ENCODE measurements around the gene ALKBH3. TPM values are rescaled to one million over a fixed set of nuclear protein-coding genes. Genes with fewer than 3 reads are reported as not detected.

Gene ALKBH3
- total and polyA plus RNA-seq, 8 donors, result 25.7 to 113 (median 34.4) TPM

- WGBS, 5 donors, result 90 to 97% (median 94%) methylated on average over 4 of the region's 4 CpGs
- Histone ChIP-seq H3K4me1 (peaks cover 30 to 46% (median 38%) of the 10 kb centered on the region in 4 donors), H3K36me3 (no peaks in the 10 kb centered on the region), H3K27me3 (no peaks in the 10 kb centered on the region), H3K27ac (no peak overlapping the region), H3K4me3 (no peak overlapping the region), H3K9me3 (no peaks in the 10 kb centered on the region)
- DNase-seq, result no peak
- intact Hi-C loops (cut with DNase I; ENCODE audit: low total_unique reads), result no loop called here
- TF ChIP-seq, protein P1, sequence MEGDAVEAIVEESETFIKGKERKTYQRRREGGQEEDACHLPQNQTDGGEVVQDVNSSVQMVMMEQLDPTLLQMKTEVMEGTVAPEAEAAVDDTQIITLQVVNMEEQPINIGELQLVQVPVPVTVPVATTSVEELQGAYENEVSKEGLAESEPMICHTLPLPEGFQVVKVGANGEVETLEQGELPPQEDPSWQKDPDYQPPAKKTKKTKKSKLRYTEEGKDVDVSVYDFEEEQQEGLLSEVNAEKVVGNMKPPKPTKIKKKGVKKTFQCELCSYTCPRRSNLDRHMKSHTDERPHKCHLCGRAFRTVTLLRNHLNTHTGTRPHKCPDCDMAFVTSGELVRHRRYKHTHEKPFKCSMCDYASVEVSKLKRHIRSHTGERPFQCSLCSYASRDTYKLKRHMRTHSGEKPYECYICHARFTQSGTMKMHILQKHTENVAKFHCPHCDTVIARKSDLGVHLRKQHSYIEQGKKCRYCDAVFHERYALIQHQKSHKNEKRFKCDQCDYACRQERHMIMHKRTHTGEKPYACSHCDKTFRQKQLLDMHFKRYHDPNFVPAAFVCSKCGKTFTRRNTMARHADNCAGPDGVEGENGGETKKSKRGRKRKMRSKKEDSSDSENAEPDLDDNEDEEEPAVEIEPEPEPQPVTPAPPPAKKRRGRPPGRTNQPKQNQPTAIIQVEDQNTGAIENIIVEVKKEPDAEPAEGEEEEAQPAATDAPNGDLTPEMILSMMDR (IDR thresholded peaks at IDR 0.05), result no peak
- no peak for TF ChIP-seq EP300 (IDR thresholded peaks at IDR 0.05)
- TF ChIP-seq POLR2AphosphoS5 (IDR thresholded peaks at IDR 0.05), result no peak
- no peak for TF ChIP-seq POLR2A (IDR thresholded peaks at IDR 0.05)
Measured at GRCh38 chr11:43928721-43929120, 48.1 kb downstream of the ALKBH3 start.

GRCh38 chr11:43930868-43931716 lies 50.5 kb downstream of the ALKBH3 start:
- no peak overlapping the region for H3K4me3 ChIP-seq
- DNase-seq, result no peak
- H3K27ac ChIP-seq, result no peak overlapping the region
- H3K27me3 ChIP-seq, result no peaks in the 10 kb centered on the region
- no peaks in the 10 kb centered on the region for H3K36me3 ChIP-seq
- TF ChIP-seq POLR2AphosphoS5 (IDR thresholded peaks at IDR 0.05) (no peak), EP300 (IDR thresholded peaks at IDR 0.05) (no peak), POLR2A (IDR thresholded peaks at IDR 0.05) (no peak)
- TF ChIP-seq, protein P1 (IDR thresholded peaks at IDR 0.05), result no peak
- intact Hi-C loops (cut with DNase I; ENCODE audit: low total_unique reads), result no loop called here
- no peaks in the 10 kb centered on the region for H3K9me3 ChIP-seq
- WGBS, 5 donors, result 60 to 67% (median 65%) methylated on average over 10 of the region's 10 CpGs
- H3K4me1 ChIP-seq, result peaks cover 9 to 25% (median 16%) of the 10 kb centered on the region in 4 donors

GRCh38 chr11:43931717-43932039 lies 51.0 kb downstream of the ALKBH3 start:
- peaks cover 3 to 19% (median 13%) of the 10 kb centered on the region in 4 donors for H3K4me1 ChIP-seq
- WGBS, 5 donors, result 67 to 81% (median 71%) methylated on average over 4 of the region's 4 CpGs
- H3K27ac ChIP-seq, result no peak overlapping the region
- intact Hi-C loops (cut with DNase I; ENCODE audit: low total_unique reads), result no loop called here
- H3K4me3 ChIP-seq, result no peak overlapping the region
- DNase-seq, result peak in 1 of 2 donors; percentile 50
- H3K36me3 ChIP-seq, result no peaks in the 10 kb centered on the region
- H3K9me3 ChIP-seq, result no peaks in the 10 kb centered on the region
- no peaks in the 10 kb centered on the region for H3K27me3 ChIP-seq
- TF ChIP-seq, protein P1 (IDR thresholded peaks at IDR 0.05), result no peak
- no peak for TF ChIP-seq POLR2AphosphoS5 (IDR thresholded peaks at IDR 0.05)
- TF ChIP-seq POLR2A (IDR thresholded peaks at IDR 0.05), result no peak
- TF ChIP-seq EP300 (IDR thresholded peaks at IDR 0.05), result no peak

- no peaks in the 10 kb centered on the region for H3K9me3 ChIP-seq
- H3K27ac ChIP-seq, result peak overlapping the region in 1 of 5 donors; percentile 34
- H3K4me3 ChIP-seq, result no peak overlapping the region
- 74 to 88% (median 79%) methylated on average over 1 of the region's 1 CpG for WGBS, 5 donors
- H3K4me1 ChIP-seq, result peaks cover 0 to 23% (median 6%) of the 10 kb centered on the region in 4 donors
- no peak for DNase-seq
- H3K36me3 ChIP-seq, result no peaks in the 10 kb centered on the region
- intact Hi-C loops (cut with DNase I; ENCODE audit: low total_unique reads), result no loop called here
- TF ChIP-seq POLR2AphosphoS5 (IDR thresholded peaks at IDR 0.05) (no peak), POLR2A (IDR thresholded peaks at IDR 0.05) (no peak), EP300 (IDR thresholded peaks at IDR 0.05) (no peak)
- TF ChIP-seq, protein P1 (IDR thresholded peaks at IDR 0.05), result no peak
- H3K27me3 ChIP-seq, result no peaks in the 10 kb centered on the region
Measured at GRCh38 chr11:43933226-43933607, 52.6 kb downstream of the ALKBH3 start.

Data from stomach (tissue), 9 donors.